Measurements from ENCODE around the gene NKAP.

GRCh38 chrX:119878740-119879139 is 64.8 kb downstream of the NKAP start:
- TF ChIP-seq CTCF (IDR thresholded peaks at IDR 0.05 in 8 of 11, conservative IDR thresholded peaks at IDR 0.05 in 3 of 11) (no peak), POLR2A (IDR thresholded peaks at IDR 0.05) (no peak), POLR2AphosphoS5 (IDR thresholded peaks at IDR 0.05) (no peak)

Measured in spleen (tissue), 7 donors.